Stimulated activated CD4-positive, alpha-beta T cell treated with anti-CD3 and anti-CD28 coated beads, Interleukin-1b, Interleukin-23, amount 100 ng/mL, for 4 hours (primary cell): ENCODE data around the gene HOGA1.
A peak's percentile ranks its signal among the peaks of the same experiment; 100 is the strongest.

Experiments used
- DNase-seq, 2 donors: peaks; one replicate each; pipeline ENCODE4 v3.0.0-alpha.2; 2020; ENCODE audit warnings: low read depth in 2 of 2

The HOGA1 gene

DNA sequence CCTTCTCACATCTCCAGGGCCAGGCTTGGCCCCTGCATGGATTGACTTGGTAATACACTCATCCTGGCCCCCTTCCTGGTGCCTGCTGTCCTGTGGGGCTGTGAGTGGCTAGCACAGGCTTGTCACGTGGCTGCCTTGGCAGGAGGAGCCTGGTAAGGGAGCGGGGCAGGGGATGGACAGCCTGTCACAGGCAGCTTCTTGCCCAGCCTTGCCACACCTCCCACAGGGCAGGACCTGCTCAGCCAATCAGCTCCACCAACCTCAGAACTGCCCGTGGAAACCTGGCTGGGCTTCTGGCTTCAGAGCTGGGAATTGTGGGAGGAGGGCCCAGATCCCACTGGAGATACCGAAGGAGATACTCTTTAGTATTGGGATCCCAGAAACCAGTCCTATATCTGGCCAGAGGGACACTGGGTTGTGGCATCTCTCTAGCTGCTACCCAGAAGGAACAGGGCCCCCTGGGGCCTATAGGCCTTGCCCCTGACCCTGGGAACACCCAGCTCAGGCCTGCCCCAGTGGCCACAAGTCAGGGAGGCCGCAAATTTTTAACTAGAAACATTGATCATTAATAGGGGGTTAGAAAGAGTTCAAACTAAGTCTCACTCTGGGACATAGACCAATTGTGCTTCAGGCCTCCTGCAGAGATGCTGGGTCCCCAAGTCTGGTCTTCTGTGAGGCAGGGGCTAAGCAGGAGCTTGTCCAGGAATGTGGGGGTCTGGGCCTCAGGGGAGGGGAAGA, at the start of gene HOGA1:
Gene HOGA1, plus strand, starts transcription at position 330 of the 738 bp plus-strand sequence. Its CDS starts 315 bp downstream, at position 645.
- DNase-seq: no peak

DNA sequence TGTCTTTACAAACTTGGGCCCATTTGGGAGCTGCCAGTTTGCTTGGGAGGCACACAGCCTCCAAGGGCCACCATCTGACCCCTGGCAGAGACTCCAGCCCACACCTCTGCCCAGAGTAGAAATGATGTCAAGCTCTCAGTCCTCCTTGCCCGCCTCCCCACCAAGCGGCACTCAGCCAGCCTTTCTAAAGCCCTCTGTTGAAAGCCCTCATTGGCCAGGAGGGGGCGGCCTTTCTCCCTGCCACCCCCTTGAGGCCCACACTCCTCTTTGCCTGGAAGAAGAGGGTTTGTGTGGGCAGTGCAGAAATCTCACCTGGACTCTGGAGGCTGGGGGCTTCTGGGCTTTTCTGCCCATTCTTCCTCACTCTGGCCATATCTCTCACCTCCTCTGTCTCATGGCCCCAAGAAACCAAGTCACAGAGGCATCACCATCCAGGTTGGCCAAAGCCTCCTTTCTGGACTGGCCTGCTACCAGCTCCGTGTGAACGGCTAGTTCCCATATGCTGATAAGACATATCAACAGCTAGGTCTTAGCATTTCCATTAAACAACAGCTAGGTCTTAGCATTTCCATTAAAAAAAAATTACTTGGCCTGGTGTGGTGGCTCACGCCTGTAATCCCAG, 49.3 kb upstream of the HOGA1 start:
- DNase-seq: peak in 1 of 2 donors; percentile 30

DNA sequence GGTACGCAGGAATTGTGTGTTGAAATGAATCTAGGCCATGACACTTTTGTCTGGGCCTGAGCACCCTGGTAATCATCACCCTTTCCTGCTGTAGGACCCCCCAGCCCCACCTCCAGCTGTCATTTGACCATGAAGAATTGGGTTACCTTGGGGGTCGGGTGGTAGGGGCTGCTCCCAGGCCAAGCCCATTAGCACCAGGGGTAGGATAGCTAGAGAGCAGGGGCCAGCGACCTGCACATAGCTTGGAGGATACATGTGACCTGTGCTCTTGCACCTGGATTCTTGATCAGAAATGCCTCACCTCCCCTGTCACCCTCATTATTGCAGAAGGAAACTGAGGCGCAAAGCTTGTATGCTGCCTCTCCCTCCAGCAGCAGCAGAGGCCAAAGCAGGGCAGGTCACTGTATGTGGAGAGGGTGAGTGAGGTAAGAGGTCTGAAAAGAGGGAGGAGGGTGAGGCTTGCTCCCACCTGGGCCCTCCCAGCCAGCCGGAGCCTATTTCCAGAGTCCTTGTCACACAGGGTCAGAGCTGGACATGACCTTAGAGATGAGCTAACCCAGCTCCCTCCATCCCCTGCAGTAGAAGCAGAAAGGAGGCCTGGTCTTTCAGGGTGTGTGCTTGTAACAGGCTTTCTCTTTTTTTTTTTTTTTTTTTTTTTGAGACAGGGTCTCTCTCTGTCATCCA, 46.9 kb upstream of the HOGA1 start:
- DNase-seq: no peak

DNA sequence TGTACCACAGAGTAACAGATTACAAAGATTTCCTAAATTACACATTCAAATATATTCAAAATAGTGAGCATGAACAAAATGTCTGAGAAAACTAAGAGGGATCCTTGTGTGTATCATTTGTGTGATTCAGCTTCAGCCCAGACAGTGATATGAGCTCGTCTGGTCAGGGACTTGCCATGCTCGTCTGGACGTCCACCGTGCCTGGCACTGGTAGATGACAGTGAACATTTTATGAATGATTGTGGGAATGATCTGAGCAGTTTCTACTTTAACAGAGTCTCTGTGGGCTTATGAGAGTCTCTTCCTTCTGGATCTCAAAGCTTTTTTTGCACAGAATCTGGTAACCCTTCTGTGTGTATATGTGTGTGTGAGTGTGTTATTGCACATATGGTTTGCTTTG, 45.8 kb upstream of the HOGA1 start:
- DNase-seq: no peak

DNA sequence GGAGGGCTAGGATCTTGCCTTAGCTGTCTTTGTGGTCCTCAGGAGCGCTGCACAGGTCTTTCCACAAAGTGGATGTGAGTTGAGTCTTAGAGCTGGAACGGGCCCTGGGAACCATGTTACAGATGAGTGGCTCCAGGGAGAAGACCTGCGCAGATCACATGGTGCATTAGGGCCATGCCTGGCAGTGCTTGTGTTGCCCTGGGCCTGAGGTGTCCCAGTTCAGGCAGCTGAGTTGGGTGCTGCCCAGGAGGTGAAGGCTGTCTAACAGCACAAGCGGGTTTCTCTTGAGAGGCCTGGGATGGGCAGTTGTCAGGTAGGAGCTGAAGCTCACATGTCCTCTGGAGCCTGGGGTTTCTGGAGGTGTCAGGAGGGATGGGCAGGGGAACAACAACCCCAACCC, 45.4 kb upstream of the HOGA1 start:
- DNase-seq: no peak

DNA sequence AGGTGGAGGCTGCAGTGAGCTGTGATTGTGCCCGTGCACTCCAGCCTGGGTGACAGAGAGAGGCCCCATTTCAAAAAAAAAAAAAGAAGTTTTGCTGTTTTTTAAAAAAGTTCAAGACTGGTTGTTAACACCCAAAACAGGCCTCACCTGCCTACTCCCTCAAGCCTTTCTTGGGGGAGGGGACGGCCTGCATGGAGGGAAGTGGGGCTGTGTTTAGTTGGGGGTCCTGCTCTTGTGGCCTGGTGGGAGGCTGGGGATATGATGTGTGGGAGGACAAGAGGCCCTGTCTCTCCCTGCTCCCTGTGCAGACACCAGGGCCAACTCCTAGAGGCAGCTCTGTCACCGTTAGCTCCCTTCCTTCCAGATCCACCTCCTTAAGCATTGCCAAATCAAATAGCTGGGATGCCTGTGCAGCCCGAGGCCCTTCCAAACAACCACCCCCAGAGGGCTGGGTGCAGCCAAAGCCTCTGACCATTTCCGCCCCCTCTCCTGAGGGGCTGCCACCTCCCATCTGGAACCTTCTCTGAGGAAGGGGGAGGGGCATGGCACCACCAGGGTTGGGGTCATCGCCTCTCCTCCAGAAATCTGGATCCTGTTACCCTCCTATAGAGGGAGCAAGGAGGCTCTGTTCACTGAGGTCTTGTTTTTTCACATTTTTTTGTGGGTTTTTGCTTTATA, 44.5 kb upstream of the HOGA1 start:
- no peak for DNase-seq

DNA sequence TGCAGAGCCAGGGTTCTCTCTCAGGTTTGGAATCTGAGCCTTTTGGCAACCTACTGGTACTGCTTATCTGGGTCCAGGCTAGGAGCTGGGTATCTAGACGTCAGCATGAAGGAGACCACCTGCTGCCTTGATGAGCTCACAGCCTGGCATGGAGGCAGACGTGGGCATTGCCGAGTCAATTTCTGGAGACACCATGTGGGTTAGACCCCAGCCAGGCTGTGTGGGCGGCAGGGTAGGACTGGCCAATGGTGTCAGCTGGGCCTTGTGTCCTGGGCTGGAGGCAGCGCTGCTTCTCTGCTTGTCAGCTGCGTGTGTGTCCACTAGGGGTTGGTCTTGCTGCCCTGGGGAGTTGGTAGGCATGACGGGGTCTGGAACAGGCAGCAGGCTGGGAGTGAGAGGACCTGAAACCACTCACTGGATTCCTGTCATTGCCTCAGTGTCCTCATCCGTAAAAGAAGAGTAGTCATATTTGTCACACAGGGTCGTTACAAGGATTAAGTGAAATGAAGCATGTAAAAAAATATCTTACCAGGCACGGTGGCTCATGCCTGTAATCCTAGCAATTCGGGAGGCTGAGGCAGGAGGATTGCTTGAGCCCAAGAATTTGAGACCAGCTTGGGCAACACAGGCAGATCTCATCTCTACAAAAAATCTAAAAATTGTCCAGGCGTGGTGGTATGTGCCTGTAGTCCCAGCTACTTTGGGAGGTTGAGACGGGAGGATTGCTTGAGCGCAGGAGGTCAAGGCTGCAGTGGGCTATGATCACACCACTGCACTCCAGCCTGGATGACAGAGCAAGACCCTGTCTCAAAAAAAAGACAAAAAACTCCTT, 43.3 kb upstream of the HOGA1 start:
- DNase-seq: no peak

DNA sequence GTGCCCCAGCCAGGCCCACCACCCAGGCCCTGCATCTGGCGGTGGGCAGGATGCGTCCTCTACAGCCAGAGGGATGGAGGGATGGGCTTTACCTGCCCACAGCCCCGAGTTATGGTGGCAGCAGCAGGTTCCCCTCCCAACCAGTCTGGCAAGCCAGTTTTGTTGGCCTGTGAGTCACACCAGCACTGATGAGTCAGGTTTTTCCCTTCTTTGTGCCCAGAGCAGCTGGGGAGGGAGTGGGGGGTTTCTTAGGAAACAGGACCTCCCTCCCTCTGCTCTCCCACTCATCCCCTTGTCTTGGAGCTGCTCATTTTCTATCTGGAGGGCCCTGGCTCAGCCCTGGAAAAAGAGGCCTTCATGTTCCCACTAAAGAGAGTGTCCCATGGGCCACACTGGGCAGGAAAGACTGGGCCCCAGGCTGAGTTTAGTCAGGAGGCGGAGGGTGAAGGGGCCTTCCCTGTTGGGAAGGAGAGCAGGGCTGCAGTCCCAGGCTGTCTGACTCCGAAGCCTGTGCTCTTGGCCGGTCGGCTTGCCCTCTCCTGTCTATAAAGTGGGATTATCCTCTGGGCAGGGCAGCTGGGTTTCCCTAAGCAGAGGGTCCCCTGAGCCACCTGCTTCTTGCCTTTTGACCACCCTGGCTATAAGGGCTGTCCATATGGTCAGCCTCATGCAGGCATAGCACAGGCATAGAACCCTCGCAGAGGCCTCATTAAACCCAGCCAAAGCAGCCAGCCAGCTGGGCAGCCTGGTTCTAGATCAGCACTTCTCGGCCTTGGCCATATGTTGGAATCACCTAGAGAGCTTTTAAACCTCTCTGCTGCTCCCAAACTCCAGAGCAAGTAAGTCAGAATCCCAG, 41.8 kb upstream of the HOGA1 start:
- peak; percentile 25 to 31 for DNase-seq

DNA sequence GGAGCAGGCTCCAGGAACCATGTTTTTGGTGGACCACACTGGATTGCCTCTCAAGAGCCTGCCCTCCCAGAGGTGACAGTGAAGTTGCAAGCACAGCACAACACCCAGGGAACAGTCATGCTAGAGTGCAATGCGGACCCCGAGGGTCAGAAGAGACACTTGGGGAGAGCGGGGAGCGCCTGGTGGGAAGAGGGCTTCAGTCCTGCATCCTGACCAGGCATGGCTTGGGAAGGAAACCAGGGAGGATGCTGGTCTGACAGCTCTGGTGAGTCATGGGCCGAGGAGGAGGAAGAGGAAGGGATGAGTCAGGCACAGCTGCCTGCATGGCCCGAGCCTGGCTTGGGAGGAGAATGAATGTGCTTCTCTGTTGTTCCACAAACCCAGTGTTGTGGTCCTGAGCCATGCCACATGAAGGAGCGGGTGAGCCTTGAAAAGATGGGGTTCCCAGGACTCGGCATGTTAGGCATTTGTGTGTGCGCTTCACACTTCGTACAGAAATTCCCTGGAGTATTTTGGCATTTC, 41.1 kb upstream of the HOGA1 start:
- DNase-seq: peak; percentile 30 to 34

DNA sequence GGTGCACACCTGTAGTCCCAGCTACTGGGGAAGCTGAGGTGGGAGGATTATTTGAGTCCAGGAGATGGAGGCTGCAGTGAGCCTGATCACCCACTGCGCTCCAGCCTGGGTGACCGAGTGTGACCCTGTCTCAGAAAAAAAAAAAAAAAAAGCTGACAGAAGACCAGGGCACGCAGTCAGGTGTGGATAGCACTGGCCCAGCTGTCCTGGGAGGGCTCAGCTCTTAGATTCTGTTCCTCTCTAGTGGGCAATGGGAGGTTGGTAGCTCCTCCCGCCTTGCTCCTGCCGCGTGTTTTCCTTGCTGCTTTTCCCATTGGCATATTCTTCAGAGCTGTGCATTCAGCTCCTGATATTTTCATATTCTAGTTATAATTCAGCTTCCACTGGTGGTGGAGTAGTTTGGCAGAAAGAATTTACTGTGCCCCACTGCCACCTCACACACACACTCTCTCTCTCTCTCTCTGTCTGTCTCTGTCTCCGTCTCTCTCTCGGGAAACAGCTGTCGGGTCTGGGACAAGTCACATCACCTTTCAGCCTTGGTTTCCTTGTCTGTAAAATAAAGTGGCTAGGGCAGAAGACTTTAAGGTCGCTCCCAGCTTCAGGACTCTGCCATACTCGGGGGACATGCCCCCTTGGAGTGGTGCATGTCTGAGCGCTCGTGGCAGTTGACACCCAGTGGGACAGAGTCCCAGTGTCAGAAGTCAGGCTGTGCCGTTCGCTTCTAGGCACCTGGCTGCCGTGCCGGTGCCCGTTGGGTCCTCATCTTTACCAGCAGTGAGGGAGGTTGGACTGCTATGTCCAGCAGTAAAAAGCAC, 37.5 kb upstream of the HOGA1 start:
- DNase-seq: no peak

DNA sequence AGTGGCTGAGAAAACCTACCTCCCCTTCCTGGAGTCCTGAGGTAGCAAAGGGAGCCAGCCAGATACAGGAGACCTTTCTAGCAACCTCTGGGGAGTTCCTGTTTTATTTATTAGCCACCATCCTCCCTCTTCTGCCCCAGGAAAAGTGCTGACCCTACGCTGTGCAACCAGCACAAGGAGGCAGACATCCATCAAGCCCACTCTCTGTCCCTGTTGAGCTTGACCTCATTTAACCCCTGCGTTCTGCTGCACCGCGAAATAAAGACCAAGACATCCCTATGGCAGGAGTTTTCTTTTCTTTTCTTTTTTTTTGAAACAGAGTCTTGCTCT, 37.0 kb upstream of the HOGA1 start:
- no peak for DNase-seq

DNA sequence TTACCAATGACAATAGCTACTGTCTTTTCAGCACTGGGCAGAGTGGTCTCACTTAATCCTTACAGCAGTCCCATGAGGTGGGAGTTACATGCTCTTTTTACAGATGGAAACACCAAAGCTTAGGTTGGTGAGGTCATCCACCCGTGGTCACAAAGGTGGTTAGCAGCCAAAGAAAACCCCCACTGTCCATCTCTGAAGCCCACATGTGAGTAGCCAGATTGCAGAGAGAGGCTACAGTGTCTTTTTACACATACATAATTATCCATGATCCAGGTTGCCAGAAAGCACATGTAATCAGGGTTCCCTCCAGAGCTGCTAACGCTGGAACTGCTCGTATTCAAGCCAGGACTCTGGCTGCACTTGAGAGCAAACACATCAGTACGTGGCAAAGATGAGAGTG, 36.2 kb upstream of the HOGA1 start:
- no peak for DNase-seq

DNA sequence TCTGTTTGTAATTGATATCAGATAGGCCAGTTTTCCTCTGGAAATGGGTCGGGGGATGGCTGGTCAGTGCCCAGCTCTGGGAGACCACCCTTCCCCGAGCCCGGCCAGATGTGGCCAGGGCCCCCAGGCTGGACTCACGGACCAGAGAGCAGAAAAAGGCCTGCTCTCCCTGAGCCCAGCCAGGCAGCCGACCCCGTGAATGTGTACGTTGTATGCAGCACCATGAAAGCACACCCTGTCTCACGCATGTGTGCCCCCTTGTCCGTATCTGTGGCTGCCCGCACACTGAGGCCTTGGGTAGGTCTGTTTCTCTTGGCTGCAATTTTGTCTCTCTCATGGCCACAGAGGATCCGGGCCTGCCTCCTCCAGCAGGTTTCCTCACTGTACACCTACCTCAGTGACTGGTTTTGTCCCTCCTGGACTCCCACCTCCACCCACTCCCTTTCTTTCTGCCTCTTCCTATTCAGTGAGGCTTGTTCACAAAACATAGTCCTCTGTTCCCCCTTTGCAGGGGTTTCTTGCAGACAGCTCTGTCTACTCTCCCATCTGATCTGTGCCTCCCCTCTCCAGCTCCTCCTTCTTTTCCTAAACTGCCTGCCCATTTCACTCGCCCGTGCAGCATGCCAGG, 35.2 kb upstream of the HOGA1 start:
- DNase-seq: no peak

DNA sequence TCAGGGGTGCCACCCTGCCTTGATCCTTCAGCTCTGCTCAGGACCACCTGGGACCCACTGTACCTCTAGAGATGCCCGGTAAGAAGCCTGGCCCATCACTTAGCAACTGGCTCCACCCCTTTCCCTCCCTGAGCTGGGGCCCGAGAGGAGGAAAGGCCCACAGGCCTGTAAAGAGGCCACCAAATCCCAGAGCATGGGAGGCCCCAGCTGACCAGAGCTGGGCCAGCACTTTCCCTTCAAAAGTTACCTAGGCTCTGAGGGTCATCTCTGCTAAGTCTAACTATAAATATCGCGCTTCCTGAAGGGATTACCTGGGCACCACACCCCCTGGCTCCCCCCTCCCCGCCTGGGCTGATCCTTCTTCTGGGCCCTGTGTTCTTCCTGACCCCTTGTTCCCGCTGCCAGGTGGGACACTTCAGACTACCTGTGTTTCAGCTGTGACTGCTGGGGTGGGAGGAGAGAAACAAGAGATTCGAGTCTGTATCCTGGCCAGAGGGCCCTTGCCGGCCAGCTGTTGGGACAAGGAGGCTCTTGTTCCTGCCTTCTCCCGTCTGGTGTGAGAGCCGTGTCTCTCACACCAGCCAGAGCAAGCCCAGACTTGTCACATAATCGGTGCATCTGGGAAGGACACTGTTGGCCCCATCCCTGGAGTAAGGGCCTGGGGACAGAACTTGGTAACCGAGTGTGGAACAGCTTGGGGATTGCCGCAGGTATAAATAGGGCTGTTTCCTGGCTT, 34.4 kb upstream of the HOGA1 start:
- DNase-seq: no peak

DNA sequence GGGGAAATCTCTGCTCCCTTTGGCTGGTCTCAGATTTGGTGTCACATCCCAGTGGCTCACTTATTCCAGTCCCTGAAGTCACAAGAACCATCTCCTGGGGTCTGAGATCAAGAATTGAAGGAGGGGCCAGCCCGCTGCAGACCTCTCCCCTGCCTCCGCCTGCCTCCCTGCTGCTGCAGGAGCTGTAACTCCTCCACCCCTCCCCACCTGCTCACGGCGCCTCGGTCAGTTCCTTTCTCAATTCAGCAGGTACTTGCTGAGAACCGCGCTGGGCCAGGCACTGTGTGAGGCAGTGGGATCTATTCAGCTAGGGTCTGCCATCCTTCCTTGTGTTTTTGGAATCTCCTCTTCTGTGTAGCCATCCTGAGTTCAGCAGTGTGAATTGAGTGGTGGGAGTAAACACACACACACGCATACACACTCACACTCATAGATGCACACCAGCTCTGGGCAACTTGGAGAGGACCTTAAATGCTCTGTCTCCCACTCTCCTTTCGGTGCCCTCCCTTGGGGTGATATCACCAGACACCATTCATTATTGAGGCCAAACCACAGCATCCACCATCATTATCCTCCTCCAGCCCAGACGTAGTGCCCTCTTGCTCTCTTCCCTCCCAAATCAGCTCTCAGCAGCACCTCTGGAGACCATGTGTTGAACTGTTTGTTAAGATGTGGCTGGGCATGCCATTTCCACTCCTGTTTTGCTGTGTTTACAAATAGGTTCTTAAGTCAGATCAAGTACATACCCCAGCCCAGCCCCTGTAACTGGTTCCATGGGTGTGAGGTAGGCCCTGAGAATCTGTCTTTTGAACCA, 33.6 kb upstream of the HOGA1 start:
- DNase-seq: no peak

DNA sequence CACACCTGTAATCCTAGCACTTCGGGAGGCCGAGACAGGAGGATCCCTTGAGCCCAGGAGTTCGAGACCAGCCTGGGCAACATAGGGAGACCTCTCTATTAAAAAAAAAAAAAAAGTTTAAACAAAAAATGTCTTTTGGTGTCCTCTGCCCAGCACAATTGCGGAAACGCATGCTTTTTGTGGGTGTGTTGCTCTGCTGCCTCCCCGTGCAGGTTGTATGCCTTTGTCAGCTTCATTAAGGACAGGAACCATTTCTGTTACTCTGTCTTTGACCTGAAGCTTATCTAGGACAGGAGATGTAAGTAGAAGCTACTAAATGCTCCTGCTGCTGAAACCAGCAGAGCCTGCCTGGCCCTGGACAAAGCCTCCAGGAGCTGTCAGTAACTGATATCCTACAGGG, 32.9 kb upstream of the HOGA1 start:
- DNase-seq: no peak

DNA sequence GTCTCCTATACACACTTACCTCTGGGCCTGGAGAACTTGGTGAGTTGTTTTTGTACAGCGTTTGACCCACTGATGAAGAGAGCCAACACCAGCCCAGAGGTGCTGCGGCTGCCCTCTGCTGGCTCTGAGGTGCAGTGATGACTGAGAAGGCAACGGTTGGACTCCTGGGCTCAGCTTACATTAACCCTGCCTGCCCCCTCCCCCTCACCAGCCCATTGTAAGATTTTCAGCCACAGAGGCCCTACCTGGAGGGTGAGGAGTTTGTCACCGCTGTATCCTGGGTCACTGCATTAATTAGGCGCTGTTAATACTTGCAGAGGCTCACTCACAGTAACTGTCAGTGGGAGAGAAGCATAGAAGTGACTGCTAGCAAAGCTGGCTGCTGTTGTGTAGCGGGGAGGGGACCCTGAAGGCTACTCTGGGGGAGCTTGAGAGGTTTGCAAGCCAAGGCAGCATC, 30.6 kb upstream of the HOGA1 start:
- DNase-seq: peak; percentile 54
